CD4-positive, alpha-beta T cell treated with Interleukin-21 for 1 hour (primary cell): ENCODE results near the gene CCL22.

Experiments
- DNase-seq: peaks from one replicate; pipeline ENCODE4 v3.0.0-alpha.2; 2020

CCL22 gene

DNA sequence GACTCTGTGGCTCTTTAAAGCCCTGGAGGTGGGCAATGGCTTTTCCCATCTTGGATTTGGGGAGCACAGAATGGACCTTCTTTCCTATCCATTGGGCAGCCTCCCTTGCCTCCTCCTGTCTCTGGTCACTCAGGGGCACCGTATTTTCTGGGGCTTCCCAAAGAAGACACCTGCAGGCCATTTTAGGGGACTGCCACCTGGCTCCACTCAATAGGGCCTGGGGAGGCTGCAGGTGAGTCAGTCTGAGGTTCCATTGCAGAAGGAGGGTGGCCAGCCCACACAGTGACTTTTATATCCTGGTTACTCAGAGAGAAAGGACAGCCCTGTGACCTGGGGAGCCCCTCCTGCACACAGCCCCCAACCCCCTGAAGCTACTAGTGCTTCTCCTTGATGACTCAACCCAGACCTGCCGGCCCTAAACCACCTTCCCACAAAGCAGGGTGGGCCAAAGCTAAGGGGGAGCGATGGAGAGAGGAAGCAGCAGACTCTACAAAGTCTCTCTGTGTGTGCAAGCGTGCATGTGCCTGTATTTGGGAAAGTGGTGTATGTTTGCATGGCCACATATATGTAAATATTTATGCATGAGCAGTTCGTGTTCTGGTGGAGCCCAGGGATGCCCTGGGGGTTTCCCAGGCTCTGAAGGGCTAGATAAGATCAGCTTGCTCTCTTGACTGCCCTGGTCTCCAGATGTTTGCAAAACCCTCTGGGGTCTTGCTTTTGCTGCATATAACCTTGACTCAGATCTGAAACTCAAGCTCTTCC is 18.7 kb downstream of the CCL22 start:
- no peak for DNase-seq

DNA sequence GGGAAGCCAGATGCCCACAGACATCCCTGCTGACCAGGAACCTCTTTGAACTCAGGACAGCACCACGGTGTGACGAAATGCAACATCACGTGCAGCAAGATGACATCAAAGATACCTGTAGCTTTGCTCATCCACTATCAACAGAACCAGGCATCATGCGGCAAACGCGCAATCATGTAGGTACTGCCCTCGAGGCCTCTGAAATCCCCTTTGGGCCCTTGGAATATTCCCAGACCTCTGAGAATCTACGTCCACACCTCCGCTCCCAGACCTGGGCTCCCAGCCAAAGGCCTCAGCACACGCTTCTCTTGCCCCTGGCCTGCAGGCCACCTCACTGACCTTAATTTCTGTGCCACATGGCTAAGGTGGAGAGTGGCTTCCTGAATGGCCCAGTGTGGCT is 21.0 kb downstream of the CCL22 start:
- DNase-seq = no peak

DNA sequence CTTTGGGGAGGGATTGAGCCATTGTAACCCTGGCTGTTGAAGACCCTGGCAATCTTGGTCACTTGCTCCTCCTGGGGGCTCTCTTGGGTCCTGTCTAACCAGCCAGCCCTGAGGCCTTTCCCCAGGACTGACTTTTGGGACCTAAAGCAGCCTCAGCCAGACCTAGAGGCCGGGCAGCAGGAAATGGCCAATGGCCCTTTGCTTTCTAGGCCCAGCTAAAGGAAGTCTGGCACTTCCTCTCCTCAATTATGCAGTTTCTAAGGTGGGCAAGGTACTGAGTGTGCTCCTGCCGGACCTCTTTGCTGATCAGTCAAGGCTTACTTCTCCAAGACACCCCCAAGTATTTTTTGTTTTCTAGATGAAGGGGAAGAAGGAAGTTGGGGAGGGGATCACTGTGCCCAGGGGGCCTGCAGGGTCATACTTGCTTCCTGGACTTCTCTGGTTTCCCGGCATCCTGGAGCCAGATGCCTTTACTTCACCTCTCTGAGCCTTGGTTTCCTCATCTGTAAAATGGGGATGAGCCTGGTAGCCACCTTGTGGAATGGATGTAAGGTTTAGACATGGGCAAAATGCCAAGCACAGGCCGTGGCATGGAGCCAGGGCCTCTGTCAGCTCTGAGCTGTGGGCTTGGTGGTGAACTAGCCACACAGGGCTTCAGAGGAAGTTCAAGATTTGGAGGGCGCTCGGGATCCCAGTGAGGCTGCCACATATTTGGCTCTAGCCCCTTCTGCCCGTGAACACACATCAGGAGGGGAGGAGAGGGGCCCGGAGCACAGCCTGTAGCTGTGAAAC is 22.3 kb downstream of the CCL22 start:
- no peak for DNase-seq

DNA sequence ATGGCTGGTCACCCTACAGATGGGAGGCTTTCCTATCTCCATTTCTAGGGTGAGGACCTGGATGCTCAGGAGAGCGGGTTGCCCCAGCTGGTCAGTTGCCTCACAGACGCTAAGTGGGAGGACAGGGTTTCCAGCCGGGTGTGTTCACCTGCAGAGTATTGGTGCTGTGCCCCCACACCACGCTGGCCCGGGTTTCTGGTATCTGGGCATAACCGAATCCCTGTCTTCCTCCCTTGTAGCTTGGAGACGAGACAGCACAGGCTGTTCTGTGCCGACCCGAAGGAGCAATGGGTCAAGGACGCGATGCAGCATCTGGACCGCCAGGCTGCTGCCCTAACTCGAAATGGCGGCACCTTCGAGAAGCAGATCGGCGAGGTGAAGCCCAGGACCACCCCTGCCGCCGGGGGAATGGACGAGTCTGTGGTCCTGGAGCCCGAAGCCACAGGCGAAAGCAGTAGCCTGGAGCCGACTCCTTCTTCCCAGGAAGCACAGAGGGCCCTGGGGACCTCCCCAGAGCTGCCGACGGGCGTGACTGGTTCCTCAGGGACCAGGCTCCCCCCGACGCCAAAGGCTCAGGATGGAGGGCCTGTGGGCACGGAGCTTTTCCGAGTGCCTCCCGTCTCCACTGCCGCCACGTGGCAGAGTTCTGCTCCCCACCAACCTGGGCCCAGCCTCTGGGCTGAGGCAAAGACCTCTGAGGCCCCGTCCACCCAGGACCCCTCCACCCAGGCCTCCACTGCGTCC is 23.4 kb downstream of the CCL22 start:
- no peak for DNase-seq

DNA sequence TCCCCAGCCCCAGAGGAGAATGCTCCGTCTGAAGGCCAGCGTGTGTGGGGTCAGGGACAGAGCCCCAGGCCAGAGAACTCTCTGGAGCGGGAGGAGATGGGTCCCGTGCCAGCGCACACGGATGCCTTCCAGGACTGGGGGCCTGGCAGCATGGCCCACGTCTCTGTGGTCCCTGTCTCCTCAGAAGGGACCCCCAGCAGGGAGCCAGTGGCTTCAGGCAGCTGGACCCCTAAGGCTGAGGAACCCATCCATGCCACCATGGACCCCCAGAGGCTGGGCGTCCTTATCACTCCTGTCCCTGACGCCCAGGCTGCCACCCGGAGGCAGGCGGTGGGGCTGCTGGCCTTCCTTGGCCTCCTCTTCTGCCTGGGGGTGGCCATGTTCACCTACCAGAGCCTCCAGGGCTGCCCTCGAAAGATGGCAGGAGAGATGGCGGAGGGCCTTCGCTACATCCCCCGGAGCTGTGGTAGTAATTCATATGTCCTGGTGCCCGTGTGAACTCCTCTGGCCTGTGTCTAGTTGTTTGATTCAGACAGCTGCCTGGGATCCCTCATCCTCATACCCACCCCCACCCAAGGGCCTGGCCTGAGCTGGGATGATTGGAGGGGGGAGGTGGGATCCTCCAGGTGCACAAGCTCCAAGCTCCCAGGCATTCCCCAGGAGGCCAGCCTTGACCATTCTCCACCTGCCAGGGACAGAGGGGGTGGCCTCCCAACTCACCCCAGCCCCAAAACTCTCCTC is 24.1 kb downstream of the CCL22 start:
- no peak for DNase-seq

DNA sequence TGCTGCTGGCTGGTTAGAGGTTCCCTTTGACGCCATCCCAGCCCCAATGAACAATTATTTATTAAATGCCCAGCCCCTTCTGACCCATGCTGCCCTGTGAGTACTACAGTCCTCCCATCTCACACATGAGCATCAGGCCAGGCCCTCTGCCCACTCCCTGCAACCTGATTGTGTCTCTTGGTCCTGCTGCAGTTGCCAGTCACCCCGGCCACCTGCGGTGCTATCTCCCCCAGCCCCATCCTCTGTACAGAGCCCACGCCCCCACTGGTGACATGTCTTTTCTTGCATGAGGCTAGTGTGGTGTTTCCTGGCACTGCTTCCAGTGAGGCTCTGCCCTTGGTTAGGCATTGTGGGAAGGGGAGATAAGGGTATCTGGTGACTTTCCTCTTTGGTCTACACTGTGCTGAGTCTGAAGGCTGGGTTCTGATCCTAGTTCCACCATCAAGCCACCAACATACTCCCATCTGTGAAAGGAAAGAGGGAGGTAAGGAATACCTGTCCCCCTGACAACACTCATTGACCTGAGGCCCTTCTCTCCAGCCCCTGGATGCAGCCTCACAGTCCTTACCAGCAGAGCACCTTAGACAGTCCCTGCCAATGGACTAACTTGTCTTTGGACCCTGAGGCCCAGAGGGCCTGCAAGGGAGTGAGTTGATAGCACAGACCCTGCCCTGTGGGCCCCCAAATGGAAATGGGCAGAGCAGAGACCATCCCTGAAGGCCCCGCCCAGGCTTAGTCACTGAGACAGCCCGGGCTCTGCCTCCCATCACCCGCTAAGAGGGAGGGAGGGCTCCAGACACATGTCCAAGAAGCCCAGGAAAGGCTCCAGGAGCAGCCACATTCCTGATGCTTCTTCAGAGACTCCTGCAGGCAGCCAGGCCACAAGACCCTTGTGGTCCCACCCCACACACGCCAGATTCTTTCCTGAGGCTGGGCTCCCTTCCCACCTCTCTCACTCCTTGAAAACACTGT is 25.0 kb downstream of the CCL22 start:
- DNase-seq = no peak

DNA sequence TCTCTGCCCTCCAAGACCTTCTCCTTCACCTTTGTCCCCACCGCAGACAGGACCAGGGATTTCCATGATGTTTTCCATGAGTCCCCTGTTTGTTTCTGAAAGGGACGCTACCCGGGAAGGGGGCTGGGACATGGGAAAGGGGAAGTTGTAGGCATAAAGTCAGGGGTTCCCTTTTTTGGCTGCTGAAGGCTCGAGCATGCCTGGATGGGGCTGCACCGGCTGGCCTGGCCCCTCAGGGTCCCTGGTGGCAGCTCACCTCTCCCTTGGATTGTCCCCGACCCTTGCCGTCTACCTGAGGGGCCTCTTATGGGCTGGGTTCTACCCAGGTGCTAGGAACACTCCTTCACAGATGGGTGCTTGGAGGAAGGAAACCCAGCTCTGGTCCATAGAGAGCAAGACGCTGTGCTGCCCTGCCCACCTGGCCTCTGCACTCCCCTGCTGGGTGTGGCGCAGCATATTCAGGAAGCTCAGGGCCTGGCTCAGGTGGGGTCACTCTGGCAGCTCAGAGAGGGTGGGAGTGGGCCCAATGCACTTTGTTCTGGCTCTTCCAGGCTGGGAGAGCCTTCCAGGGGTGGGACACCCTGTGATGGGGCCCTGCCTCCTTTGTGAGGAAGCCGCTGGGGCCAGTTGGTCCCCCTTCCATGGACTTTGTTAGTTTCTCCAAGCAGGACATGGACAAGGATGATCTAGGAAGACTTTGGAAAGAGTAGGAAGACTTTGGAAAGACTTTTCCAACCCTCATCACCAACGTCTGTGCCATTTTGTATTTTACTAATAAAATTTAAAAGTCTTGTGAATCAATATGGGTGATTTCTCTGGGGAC is 25.9 kb downstream of the CCL22 start:
- DNase-seq = no peak

DNA sequence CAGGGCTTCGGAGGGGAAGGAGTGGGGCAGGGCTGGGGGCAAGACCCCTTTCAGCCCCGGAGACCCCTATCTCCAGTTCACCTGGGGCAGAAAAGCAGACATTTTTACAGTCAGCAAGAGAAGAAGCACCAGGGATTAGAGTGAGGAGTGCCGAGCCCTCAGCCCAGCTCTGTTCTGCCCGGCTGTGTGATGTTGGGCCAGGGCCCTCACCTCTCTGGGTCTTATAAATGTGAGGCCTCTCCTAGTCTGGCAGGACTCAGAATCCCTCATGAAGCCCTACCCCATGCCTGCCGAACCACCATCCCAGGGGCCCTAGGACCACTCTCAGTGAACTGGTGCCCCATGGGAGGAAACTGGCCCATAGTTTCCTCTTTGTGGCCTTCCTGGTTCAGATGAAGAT is 26.5 kb downstream of the CCL22 start:
- DNase-seq = no peak

DNA sequence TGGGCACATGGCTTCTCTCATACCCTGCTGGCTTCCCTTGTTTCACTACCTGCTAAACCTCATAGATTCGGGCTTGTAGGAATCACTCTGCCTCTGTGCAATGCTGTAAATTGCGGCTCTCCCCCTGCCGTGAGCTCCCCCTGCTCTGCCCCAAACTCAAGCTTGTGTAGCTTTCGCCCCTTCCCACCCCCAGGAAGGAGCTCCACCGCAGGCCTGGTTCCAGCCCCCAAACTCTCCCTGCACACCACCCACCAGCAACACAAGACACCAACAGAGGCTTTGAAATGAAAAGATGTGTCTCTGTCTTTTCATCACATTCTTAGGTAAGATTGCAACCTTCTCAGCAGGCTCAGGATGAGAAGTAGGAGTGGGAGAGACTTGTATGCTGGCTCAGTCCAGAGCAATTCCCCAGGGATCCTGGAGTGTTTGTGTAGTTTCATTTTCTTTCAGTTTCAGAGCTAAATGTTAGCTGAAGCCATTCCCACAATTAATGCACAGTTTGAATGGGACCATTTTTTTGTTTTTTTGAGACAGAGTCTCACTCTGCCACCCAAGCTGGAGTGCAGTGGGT is 27.9 kb downstream of the CCL22 start:
- no peak for DNase-seq

DNA sequence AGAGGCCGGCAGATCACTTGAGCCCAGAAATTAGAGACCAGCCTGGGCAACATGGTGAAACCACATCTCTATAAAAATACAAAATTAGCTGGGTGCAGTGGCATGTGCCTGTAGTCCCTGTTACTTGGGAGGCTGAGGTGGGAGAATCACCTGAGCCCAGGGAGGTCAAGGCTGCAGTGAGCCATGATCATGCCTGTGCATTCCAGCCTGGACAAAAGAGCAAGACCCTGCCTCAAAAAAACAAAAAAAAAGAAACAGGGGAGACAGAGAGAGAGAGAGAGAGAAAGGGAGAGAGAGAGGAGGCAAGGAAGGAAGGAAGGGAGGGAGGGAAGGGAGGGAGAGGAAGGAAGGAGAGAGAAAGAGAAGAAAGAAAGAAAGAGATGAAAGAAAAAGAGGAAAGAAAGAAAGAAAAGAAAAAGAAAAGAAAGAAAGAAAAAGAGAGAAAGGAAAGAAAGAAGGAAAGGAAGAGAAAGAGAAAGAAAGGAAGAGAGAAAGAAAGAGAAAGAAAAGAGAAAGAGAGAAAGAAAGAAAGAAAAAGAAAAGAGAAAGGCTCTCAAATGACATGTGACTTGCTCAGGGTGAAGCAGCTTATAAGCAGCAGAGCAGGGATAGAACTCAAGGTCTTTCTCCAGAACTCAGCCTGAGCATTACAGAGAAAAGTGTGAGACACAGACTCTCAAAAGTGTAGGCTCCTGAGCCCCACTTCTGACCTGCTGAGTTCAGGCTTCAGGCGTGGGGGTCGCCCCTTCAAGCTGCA is 29.2 kb downstream of the CCL22 start:
- no peak for DNase-seq

DNA sequence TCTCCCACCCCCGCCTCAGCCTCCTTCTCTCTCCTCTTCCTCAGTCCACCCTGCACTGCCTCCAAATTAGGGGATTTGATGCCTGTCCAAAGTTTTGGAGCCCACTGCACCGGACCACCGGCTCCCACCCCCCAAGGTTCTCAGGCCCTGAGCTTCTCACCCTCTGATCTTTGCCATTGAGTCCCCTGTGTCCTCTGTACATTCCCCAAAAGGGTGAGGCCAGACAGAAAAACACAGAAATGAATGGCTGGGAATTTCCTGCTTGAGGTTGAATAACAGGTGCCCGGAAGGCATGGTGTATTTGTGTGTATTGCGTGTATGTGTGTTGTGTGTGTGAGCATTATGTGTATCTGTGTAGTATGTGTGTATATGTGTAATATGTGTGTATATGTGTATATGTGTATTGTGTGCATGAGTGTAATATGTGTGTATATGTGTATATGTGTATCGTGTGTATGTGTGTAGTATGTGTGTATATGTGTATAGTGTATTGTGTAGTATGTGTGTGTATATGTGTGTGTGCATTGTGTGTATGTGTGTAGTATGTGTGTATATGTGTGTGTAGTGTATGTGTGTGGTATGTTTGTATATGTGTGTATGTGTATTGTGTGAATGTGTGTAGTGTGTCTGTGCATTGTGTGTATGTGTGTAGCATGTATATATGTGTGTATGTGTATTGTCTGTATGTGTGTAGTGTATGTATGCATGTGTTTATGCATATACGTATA is 29.9 kb downstream of the CCL22 start:
- DNase-seq = no peak

DNA sequence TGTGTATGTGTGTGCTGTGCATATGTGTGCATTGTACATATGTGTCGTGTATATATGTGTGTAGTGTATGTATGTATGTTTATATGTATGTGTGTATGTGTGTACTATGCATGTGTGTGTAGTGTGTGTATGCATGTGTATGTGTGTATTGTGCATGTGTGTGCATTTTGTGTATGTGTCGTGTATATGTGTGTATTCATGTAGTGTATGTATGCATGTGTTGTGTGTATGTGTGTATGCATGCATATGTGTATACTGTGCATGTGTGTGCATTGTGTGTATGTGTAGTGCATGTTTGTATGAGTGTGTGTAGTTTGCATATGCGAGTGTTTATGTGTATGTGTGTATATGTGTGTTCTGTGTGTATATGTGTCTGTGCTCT is 30.5 kb downstream of the CCL22 start:
- no peak for DNase-seq

DNA sequence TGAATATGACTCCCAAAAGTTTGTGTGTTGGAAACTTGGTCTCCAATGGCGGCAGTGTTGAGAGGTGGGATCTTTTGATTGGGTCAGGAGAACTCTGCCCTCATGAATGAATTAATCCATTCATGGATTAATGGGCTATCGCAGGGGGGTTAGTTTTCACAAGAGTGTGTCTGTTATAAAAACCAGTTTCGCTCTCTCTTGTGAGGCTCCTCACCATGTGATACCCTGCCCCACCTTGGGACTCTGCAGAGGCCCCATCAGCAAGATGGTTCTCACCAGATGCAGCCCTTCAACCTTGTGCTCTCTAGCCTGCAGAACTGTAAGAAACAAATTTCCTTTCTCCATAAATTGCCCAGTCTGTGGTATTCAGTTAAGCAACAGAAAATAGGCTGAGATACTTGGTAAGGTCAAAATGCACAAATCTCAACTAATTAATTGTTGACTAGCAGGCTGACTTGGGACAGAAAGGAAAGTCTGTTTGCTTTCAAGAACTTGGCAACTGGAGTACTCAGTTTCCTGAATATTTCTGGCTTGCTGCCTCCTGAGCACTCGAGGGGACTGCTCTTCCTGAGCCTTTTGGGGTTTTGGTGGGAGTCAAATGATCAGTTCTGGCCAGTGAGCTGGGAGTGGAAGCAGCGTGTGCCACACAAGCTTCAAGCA is 32.2 kb downstream of the CCL22 start:
- DNase-seq = no peak

DNA sequence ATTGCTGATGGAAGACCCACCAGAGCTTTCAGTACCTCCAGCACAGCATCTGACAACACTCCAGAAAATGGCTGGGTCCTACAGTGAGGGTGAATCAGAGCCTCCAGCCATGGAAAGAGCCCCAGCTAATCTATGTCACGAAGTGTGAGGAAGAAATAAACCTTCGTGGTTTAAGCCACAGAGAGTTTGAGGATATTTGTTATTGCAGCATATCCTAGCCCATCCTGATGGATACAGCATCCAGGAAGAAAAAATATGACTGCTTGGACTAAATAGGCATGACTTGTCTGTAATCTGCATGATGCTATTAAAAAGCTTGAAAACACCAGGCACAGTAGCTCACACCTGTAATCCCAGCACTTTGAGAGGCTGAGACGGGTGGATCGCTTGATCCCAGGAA is 32.7 kb downstream of the CCL22 start:
- DNase-seq = no peak

DNA sequence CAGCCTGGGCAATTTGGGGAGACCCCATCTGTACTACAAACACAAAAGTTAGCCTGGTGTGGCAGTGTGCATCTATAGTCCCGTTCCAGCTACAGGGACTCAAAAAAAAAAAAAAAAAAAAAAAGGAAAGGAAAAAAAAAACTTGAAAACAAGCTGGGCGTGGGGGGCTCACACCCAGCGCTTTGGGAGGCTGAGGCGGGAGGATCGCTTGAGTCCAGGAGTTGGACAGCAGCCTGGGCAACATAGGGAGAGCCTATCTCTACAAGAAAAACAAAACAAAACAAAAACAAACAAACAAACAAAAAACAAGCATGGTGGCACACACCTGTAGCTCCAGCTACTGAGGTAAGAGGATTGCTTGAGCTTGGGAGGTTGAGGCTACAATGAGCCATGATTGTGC is 33.1 kb downstream of the CCL22 start:
- no peak for DNase-seq

DNA sequence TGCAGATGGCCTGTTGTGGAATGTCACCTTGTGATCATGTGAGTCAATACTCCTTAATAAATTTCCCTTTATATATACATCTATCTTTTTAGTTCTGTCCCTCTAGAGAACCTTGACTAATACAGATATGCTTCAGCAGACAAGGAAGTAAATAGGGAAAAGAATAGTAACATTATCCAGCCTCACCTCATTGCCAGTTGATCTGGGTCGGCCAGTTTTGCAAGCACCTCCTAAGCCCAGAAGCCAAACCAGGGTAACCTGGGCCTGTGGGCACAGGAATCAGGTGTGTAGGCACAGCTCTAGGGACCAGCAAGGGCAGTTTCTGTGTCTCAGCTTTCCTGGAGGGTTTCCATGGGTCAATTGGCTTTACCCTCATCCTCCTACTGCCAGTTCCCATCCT is 34.1 kb downstream of the CCL22 start:
- no peak for DNase-seq

DNA sequence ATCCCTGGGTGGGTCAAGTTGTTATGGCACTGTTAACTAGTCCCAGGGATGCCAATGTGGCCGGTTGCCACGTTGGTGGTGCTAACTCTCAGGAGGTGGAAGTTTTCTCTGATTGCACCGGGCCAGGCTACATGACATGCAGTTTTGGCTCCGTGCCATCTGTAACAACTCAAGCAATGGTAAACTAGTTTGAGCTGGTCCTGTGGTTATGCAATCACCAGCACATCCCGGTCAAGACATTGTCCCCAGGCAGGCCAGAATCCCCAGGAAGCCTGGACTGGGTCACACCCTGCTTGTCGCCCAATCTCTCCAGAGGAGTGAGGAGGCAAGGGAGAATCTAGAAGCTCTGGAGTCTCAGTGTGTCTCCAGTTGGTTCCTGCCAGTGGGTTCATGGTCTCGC is 35.9 kb downstream of the CCL22 start:
- DNase-seq = no peak

DNA sequence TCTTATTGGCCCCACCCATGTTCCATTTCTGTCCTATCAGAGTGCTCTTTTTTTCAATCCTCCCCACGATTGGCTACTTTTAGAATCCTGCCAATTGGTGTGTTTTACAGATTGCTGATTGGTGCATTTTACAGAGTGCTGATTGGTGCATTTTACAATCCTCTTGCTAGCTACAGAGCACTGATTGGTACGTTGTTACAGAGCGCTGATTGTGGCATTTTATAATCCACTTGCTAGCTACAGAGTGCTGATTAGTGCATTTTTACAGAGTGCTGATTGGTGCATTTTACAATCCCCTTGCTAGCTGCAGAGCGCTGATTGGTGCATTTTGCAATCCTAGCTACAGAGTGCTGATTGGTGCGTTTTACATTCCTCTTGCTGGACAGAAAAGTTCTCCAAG is 36.4 kb downstream of the CCL22 start:
- DNase-seq = no peak

DNA sequence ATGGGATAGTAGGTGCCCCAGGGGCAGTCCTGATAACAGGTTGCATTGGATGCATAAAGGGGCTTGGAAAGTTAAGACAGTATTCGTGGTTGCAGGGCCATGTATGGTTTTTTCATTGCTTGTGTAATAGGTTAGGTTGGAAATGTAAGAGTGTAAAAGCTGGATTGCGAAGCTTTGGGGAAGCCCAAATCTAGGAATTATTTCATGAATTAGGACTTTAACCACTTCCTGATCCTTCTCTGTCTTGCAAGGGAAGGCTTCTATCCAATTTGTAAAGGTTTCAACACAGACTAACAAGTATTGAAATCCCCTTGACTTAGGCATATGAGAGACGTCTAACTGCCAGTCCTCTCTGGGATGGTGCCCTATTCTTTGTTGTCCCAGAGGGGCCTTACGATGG is 38.2 kb downstream of the CCL22 start:
- no peak for DNase-seq
